NCI-H1092 (cell line): ENCODE measurements around the gene NRG2.

Source experiments
- DNase-seq: peaks from one replicate; lab custom pipeline; 2025; lab: John Stamatoyannopoulos, UW

The NRG2 gene

GRCh38 chr5:139838381-139839197 is 204.5 kb downstream of the NRG2 start:
- no peak for DNase-seq

DNA sequence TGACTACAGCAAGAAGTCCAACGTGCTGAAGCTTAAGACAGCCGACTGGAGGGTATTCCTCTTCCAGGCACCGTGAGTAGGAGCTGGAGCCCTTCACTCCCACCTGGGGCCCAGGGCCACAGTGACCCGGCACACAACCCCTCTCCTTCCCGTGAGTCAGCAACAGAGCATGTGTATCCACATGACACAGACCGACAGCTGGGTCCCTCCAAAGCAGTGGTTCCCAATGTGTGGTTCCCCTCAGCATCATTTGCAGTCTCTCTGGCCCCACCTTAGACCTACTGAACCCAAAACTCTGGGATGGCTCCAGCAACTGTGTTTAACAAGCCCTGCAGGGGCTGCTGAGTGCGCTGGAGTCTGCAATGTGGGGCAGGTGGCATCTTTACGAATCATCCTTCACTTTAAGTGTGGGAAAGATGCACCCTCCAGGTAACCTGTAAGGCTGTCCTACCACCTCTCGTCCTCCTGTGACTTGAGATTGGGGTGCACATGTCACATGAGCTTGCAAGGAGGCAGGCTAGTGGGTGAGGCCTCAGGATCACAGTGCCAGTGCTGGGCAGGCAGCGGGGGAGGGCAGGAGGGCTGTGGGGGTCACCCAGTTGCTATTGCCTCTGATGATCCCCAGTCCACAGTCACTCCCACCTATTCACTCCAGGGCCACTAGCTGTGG is 205.3 kb downstream of the NRG2 start:
- DNase-seq, result no peak

- no peak for DNase-seq
Measured at GRCh38 chr5:139836469-139837208, 206.5 kb downstream of the NRG2 start.

- no peak for DNase-seq
Measured at GRCh38 chr5:139835656-139836055, 207.4 kb downstream of the NRG2 start.

DNA sequence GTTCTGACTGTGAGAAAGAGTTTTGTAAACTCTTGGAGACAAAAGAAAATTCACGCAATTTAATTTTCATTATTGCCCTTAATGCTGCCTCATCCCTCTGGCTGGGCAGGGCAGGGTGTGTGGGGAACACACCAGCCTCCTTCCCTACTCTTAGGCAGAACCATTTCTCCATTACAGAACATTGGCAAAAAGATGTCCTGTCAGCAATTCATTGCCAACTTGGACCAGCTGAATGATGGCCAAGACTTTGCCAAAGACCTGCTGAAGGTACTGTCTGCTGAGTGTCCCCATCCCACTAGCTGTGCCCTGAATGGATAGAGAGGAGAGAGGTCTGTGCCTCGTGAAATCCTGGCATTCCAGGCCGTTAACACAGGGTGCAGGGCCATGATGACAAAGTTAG is 209.6 kb downstream of the NRG2 start:
- no peak for DNase-seq

- no peak for DNase-seq
Measured at GRCh38 chr5:139831624-139832023, 211.5 kb downstream of the NRG2 start.

DNA sequence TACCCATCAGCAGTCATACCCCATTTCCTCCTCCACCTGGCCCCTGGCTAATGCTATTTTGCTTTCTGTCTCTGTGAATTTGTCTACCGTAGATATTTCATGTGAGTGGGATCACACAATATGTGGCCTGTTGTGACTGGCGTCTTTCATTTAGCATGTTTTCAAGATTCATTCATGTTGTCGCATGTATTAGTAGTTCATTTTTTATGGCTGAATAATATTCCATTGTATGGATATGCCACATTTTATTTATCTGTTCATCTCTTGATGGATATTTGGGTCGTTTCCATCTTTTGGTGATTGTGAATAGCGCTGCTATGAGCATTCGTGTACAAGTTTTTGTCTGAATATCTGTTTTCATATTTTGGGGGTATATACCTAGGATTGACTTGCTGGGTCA is 213.6 kb downstream of the NRG2 start:
- no peak for DNase-seq

GRCh38 chr5:139828207-139828895 is 214.7 kb downstream of the NRG2 start:
- DNase-seq, result no peak

- DNase-seq, result no peak
Measured at GRCh38 chr5:139825690-139826089, 217.4 kb downstream of the NRG2 start.

DNA sequence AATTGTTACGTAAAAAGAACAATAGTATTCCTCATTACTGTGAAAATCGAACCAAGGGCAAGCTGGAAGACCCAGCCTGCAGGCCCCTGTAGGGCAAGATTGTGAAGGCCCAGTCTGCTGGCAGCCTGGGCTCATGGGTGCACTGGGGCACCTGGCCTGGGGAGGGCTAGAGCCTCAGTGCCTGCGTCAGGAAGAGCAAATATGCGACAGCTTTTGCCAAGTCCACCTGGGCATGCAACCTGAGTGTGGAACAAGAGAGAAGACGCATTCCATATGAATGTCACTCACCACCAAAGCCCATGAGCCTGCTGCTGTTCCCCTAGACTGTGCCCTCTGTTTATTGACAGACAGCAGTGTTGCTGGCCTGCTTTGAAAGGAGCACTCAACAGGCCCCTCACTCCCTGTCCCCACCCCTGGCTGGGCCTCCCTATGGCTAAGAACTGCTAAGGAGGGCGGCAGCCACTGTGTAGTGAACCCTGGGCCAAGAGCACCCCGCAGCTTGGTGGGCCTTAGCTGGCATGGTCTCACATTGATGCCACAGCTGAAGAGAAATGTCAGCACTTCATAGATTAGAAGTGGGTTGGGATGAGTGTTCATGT is 219.2 kb downstream of the NRG2 start:
- no peak for DNase-seq

- DNase-seq, result no peak
Measured at GRCh38 chr5:139822553-139823425, 220.3 kb downstream of the NRG2 start.

DNA sequence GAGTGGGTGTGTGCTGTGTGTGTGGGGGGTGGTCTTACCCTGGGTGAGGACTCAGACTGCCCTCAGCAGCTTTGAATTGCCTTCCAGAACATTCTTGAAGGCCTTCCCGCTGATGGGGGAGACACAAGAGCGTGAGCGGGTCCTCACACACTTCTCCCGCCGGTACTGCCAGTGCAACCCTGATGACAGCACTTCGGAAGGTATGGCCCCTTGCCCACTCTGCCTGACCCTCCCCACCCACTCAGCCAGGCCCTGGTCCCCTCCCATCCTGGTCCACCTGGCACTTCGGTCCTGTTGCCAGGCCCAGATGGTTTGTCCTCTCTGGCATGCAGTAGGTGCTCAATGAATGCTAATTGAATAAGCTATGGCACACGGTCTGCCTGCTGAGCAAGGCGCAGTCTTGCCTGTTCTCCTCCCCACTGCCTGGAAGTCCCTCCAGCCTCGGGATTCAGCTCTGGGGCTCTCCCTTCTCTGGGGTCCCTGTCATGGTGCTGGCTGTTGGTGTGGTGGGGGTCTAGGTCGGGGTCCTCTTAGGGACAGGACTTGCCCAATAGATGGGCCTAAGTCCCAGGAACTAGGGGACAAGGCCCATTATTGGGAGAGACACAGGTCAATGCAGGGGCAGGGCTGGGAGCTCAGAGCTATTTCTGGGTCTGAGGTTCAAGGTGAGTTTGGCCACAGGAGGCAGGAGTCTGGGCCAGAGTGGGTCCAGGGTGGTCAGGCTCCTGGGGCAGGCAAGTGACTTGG is 221.1 kb downstream of the NRG2 start:
- DNase-seq, result no peak

DNA sequence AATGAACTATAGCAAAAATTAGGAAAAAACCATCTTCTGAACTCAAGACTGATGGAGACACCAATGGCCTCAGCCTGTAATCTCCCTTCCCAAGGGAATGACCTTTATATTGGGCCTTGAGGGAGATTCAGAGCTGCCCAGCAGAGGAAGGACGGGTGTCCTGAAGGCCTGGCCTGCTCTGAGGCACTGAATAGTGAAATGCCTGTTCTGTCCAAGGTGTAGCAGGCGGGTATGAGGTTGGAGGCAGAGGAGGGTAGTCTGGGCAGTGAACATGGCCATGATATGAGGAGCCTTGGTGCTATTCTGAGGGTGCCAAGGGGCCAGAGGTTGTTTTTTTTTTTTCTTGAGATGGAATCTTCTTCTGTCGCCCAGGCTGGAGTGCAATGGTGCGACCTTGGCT is 222.5 kb downstream of the NRG2 start:
- DNase-seq, result no peak

DNA sequence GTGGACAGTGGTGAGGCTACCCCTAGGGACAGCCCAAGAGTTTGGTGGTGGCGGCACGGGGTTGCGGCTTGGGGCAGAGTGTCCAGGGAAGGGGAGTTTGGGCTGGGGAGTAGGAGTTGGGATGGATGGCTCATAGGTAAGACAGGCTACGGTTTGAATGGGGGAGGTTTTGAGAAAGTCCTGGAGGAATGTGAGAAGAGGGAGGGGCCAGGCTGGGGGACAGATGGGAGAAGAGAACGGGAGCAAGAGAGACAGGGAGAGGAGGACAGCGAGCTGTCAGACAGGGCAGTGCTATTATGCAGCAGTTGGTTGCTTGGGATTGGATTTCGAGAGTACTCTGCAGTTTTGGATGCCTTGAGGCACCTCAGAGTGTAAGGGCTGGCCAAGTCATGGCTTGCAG is 223.0 kb downstream of the NRG2 start:
- DNase-seq, result no peak

GRCh38 chr5:139817970-139818369 is 225.1 kb downstream of the NRG2 start:
- DNase-seq, result no peak

DNA sequence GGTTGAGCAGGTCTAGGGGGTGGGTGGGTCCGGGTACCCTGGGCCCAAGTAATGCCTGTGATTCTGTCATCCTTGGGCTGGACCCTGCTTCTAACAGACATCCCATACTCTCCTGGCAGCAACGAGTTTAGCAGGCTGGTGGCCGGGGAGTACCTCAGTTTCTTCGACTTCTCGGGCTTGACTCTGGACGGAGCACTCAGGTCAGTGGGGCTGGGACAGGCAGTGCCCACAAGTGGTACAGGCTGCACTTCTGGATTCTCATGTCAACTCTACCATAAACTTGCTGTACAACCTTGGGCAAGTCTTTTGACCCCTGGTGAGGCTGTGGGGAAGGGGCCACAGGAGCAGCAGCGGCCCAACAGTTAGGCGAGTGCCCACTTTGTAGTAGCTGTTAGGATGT is 225.7 kb downstream of the NRG2 start:
- DNase-seq, result no peak

- DNase-seq, result no peak
Measured at GRCh38 chr5:139816566-139816965, 226.5 kb downstream of the NRG2 start.

GRCh38 chr5:139814704-139815280 is 228.3 kb downstream of the NRG2 start:
- no peak for DNase-seq

DNA sequence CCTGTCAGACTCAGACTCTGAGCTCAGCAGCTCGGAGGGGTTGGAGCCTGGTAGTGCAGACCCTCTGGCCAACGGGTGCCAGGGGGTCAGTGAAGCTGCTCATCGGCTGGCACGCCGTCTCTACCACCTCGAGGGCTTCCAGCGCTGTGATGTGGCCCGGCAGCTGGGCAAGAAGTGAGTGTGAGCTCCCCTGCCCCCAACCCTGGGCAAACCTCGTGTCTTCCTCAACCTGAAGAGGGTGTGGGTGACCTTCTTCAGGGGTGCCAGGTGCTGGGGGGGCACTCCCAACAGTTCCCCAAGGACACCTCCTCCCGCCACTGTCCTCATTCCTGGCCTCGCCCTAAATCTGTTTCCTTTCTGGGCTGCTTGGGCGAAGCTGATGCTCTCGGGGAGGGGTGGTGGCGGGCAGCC is 228.9 kb downstream of the NRG2 start:
- DNase-seq, result no peak
